Activated CD4-positive, alpha-beta T cell treated with anti-CD3 and anti-CD28 coated beads, Interleukin-2, amount 50 U/mL, for 4 hours (primary cell): Measurements from ENCODE around the gene MYO5B.
"Not testable (repeated sequence)": the region's sequence is repeated elsewhere in the genome, so short reads cannot be mapped to it uniquely, and the experiment has no call there.

Experiments
- DNase-seq, 2 experiments: peaks; one replicate each; pipeline ENCODE4 v3.0.0-alpha.2; 2020

The MYO5B gene

GRCh38 chr18:50096766-50097435, 98.0 kb downstream of the MYO5B start:
- no peak for DNase-seq

- not testable (repeated sequence) for DNase-seq
These were observed 100.2 kb downstream of the MYO5B start for GRCh38 chr18:50094786-50095185.

GRCh38 chr18:50094221-50094773, 100.7 kb downstream of the MYO5B start:
- no peak for DNase-seq

GRCh38 chr18:50093366-50094064, 101.4 kb downstream of the MYO5B start:
- DNase-seq = no peak

- no peak for DNase-seq
These were observed 102.6 kb downstream of the MYO5B start for GRCh38 chr18:50092245-50092805.

GRCh38 chr18:50091509-50092244, 103.3 kb downstream of the MYO5B start:
- no peak for DNase-seq

- DNase-seq = no peak
These were observed 104.3 kb downstream of the MYO5B start for GRCh38 chr18:50090370-50091312.

- no peak for DNase-seq
These were observed 105.2 kb downstream of the MYO5B start for GRCh38 chr18:50089702-50090101.

- DNase-seq = no peak
These were observed 111.2 kb downstream of the MYO5B start for GRCh38 chr18:50083708-50084107.

GRCh38 chr18:50080932-50081560, 113.9 kb downstream of the MYO5B start:
- no peak for DNase-seq

- no peak for DNase-seq
These were observed 114.6 kb downstream of the MYO5B start for GRCh38 chr18:50080316-50080715.

GRCh38 chr18:50079571-50080295, 115.2 kb downstream of the MYO5B start:
- no peak for DNase-seq

GRCh38 chr18:50076277-50076676, 118.7 kb downstream of the MYO5B start:
- no peak for DNase-seq

- DNase-seq = no peak
These were observed 119.2 kb downstream of the MYO5B start for GRCh38 chr18:50075772-50076171.

- no peak for DNase-seq
These were observed 120.5 kb downstream of the MYO5B start for GRCh38 chr18:50074404-50074803.

GRCh38 chr18:50073319-50073718, 121.6 kb downstream of the MYO5B start:
- DNase-seq = no peak

GRCh38 chr18:50072146-50072545, 122.8 kb downstream of the MYO5B start:
- no peak for DNase-seq

- no peak for DNase-seq
These were observed 123.5 kb downstream of the MYO5B start for GRCh38 chr18:50071397-50071796.

- DNase-seq = no peak
These were observed 125.5 kb downstream of the MYO5B start for GRCh38 chr18:50069422-50069821.

GRCh38 chr18:50065527-50065926, 129.4 kb downstream of the MYO5B start:
- no peak for DNase-seq

- DNase-seq = no peak
These were observed 129.9 kb downstream of the MYO5B start for GRCh38 chr18:50065039-50065438.
